GM19467 (cell line): Measurements from ENCODE around the gene SEPTIN3.

Source experiments
- ATAC-seq: cut with Tn5 transposase; IDR thresholded peaks from one replicate; pipeline ENCODE4 v1.9.1; 2021; ENCODE audit warnings: mild to moderate bottlenecking, moderate library complexity; ENCODE audit not compliant: unreplicated experiment

Gene SEPTIN3

GRCh38 chr22:41975299-41976069 is 6.2 kb downstream of the SEPTIN3 start:
- no peak for ATAC-seq

- no peak for ATAC-seq
Measured at GRCh38 chr22:41976070-41976901, 7.0 kb downstream of the SEPTIN3 start.

GRCh38 chr22:41976961-41977566 is 7.8 kb downstream of the SEPTIN3 start:
- no peak for ATAC-seq

- ATAC-seq = no peak
Measured at GRCh38 chr22:41978732-41979131, 9.5 kb downstream of the SEPTIN3 start.

- no peak for ATAC-seq
Measured at GRCh38 chr22:41979423-41980250, 10.4 kb downstream of the SEPTIN3 start.

- no peak for ATAC-seq
Measured at GRCh38 chr22:41982865-41983264, 13.6 kb downstream of the SEPTIN3 start.

GRCh38 chr22:41983513-41984405 is 14.5 kb downstream of the SEPTIN3 start:
- ATAC-seq = no peak

GRCh38 chr22:41987276-41987675 is 18.0 kb downstream of the SEPTIN3 start:
- no peak for ATAC-seq

- no peak for ATAC-seq
Measured at GRCh38 chr22:41989246-41989645, 20.0 kb downstream of the SEPTIN3 start.

GRCh38 chr22:41991111-41991510 is 21.9 kb downstream of the SEPTIN3 start:
- no peak for ATAC-seq

GRCh38 chr22:41992496-41992895 is 23.3 kb downstream of the SEPTIN3 start:
- no peak for ATAC-seq

- ATAC-seq = no peak
Measured at GRCh38 chr22:41995211-41995610, 26.0 kb downstream of the SEPTIN3 start.

- ATAC-seq = no peak
Measured at GRCh38 chr22:41996826-41997225, 27.6 kb downstream of the SEPTIN3 start.

GRCh38 chr22:41998361-41999261 is 29.4 kb downstream of the SEPTIN3 start, which contains the start of gene WBP2NL:
TSS of gene WBP2NL (plus strand) at chr22:41998788. CDS start at chr22:41998819, 31 bp downstream.
- peak; percentile 74 for ATAC-seq

GRCh38 chr22:42000466-42000865 is 31.2 kb downstream of the SEPTIN3 start:
- ATAC-seq = no peak

- no peak for ATAC-seq
Measured at GRCh38 chr22:42001121-42001520, 31.9 kb downstream of the SEPTIN3 start.

- ATAC-seq = no peak
Measured at GRCh38 chr22:42001706-42002105, 32.5 kb downstream of the SEPTIN3 start.

GRCh38 chr22:42007922-42008321 is 38.7 kb downstream of the SEPTIN3 start:
- ATAC-seq = no peak

- ATAC-seq = no peak
Measured at GRCh38 chr22:42010778-42011177, 41.5 kb downstream of the SEPTIN3 start.
